H9 (cell line): ENCODE results near the gene CEP128. TPM values are rescaled to one million over a fixed set of nuclear protein-coding genes. Genes with fewer than 3 reads are reported as not detected.

Source experiments
- DNase-seq: peaks from one replicate; pipeline ENCODE4 v3.0.0-alpha.2; 2017
- H2AFZ ChIP-seq: one replicate; pipeline ENCODE4 v1.6.1; 2013; ENCODE audit warnings: mild to moderate bottlenecking, low read length, control low read depth, moderate library complexity
- H2AK5ac ChIP-seq: 2 replicates; pipeline ENCODE4 v1.6.1; 2013; ENCODE audit warnings: low read length, control low read depth, mixed read lengths; ENCODE audit not compliant: insufficient read length
- H2BK120ac ChIP-seq: one replicate; pipeline ENCODE4 v1.6.1; 2013; ENCODE audit warnings: low read depth, mild to moderate bottlenecking, low read length, control low read depth, inconsistent platforms; ENCODE audit not compliant: poor library complexity, severe bottlenecking
- H2BK12ac ChIP-seq: 2 replicates; pipeline ENCODE4 v1.6.1; 2013; ENCODE audit warnings: low read length, control low read depth, mixed read lengths, low read depth; ENCODE audit not compliant: insufficient read length
- H2BK15ac ChIP-seq: 2 replicates; pipeline ENCODE4 v1.6.1; 2013; ENCODE audit warnings: low read depth, low read length, control low read depth
- H2BK20ac ChIP-seq: one replicate; pipeline ENCODE4 v1.6.1; 2013; ENCODE audit warnings: low read depth, mild to moderate bottlenecking, low read length, control low read depth, inconsistent platforms; ENCODE audit not compliant: poor library complexity, severe bottlenecking
- H2BK5ac ChIP-seq: 2 replicates; pipeline ENCODE4 v1.6.1; 2013; ENCODE audit warnings: low read length, control low read depth, mixed read lengths; ENCODE audit not compliant: insufficient read length
- H3K14ac ChIP-seq: 2 replicates; pipeline ENCODE4 v1.6.1; 2013; ENCODE audit warnings: low read length, control low read depth; ENCODE audit not compliant: insufficient read depth
- H3K18ac ChIP-seq: 2 replicates; pipeline ENCODE4 v1.6.1; 2013; ENCODE audit warnings: low read depth, mild to moderate bottlenecking, mixed read lengths, low read length, control low read depth; ENCODE audit not compliant: insufficient read length
- H3K23ac ChIP-seq: 2 replicates; pipeline ENCODE4 v1.6.1; 2013; ENCODE audit warnings: low read length, control low read depth, mixed read lengths, low read depth; ENCODE audit not compliant: insufficient read length
- H3K23me2 ChIP-seq: 2 replicates; pipeline ENCODE4 v1.6.1; 2013; ENCODE audit warnings: low read depth, mild to moderate bottlenecking, mixed read lengths, low read length, control low read depth; ENCODE audit not compliant: insufficient read length, poor library complexity, severe bottlenecking
- H3K27ac ChIP-seq: 2 replicates; pipeline ENCODE4 v1.5.1; 2013; ENCODE audit warnings: low read length, control low read depth, mixed read lengths, low read depth; ENCODE audit not compliant: insufficient read length
- H3K27me3 ChIP-seq: 2 replicates; pipeline ENCODE4 v1.6.1; 2013; ENCODE audit warnings: low read length, control low read depth, inconsistent platforms; ENCODE audit not compliant: insufficient read depth
- H3K4ac ChIP-seq: 2 replicates; pipeline ENCODE4 v1.6.1; 2013; ENCODE audit warnings: low read depth, mild to moderate bottlenecking, control low read depth, inconsistent platforms, low read length, moderate library complexity
- H3K4me1 ChIP-seq: 2 replicates; pipeline ENCODE4 v1.6.1; 2013; ENCODE audit warnings: low read length, control low read depth, inconsistent platforms; ENCODE audit not compliant: insufficient read depth
- H3K4me2 ChIP-seq: 2 replicates; pipeline ENCODE4 v1.6.1; 2013; ENCODE audit warnings: low read length, control low read depth, mixed read lengths; ENCODE audit not compliant: insufficient read length, insufficient read depth
- H3K56ac ChIP-seq: 2 replicates; pipeline ENCODE4 v1.6.1; 2013; ENCODE audit warnings: low read depth, mild to moderate bottlenecking, mixed read lengths, low read length, control low read depth; ENCODE audit not compliant: insufficient read length
- H3K79me1 ChIP-seq: 2 replicates; pipeline ENCODE4 v1.6.1; 2013; ENCODE audit warnings: low read depth, mild to moderate bottlenecking, moderate library complexity, low read length, control low read depth, inconsistent platforms; ENCODE audit not compliant: insufficient read depth, poor library complexity, severe bottlenecking
- H3K79me2 ChIP-seq: 2 replicates; pipeline ENCODE4 v1.6.1; 2013; ENCODE audit warnings: low read length, control low read depth, inconsistent platforms; ENCODE audit not compliant: insufficient read depth
- H3K9ac ChIP-seq: 2 replicates; pipeline ENCODE4 v1.6.1; 2013; ENCODE audit warnings: low read length, control low read depth, mixed read lengths; ENCODE audit not compliant: insufficient read length; ENCODE audit errors: extremely low read depth
- H3K9me3 ChIP-seq: one replicate; pipeline ENCODE4 v1.6.1; 2013; ENCODE audit warnings: low read depth, low read length, inconsistent platforms; ENCODE audit not compliant: control insufficient read depth
- H3T11ph ChIP-seq: one replicate; pipeline ENCODE4 v1.6.1; 2013; ENCODE audit warnings: mild to moderate bottlenecking, low read length, control low read depth, inconsistent platforms
- H4K20me1 ChIP-seq: one replicate; pipeline ENCODE4 v1.6.1; 2013; ENCODE audit not compliant: control insufficient read depth, insufficient read length, insufficient read depth
- H4K5ac ChIP-seq: 2 replicates; pipeline ENCODE4 v1.6.1; 2013; ENCODE audit warnings: low read depth, mild to moderate bottlenecking, mixed read lengths, low read length, control low read depth; ENCODE audit not compliant: insufficient read length
- H4K8ac ChIP-seq: replicated peaks from 2 replicates; pipeline ENCODE4 v1.6.1; 2013; ENCODE audit warnings: low read length, control low read depth, mixed read lengths, low read depth; ENCODE audit not compliant: insufficient read length
- H4K91ac ChIP-seq: 2 replicates; pipeline ENCODE4 v1.6.1; 2013; ENCODE audit warnings: low read depth, mild to moderate bottlenecking, moderate library complexity, mixed read lengths, low read length, control low read depth; ENCODE audit not compliant: insufficient read length
- H3K27ac Mint-ChIP-seq, 3 experiments: 2 replicates in 2 of 3; 3 replicates in 1 of 3; pipeline ENCODE4 v1.8.0; 2020 to 2021; ENCODE audit warnings: mixed read lengths in 3 of 3, mild to moderate bottlenecking in 1 of 3, moderate library complexity in 1 of 3
- H3K27me3 Mint-ChIP-seq: 2 replicates; pipeline ENCODE4 v1.8.0; 2021; ENCODE audit warnings: low read depth, mild to moderate bottlenecking, moderate library complexity, mixed read lengths
- H3K36me3 Mint-ChIP-seq, 3 experiments: 2 replicates in 2 of 3; 3 replicates in 1 of 3; pipeline ENCODE4 v1.8.0; 2020 to 2021; ENCODE audit warnings: low read depth in 3 of 3, mixed read lengths in 3 of 3; ENCODE audit not compliant: insufficient read depth in 1 of 3
- H3K4me1 Mint-ChIP-seq, 2 experiments: 2 replicates each; pipeline ENCODE4 v1.8.0; 2020; ENCODE audit warnings: mixed read lengths in 2 of 2
- H3K4me3 Mint-ChIP-seq, 2 experiments: 2 replicates in 1 of 2; 3 replicates in 1 of 2; pipeline ENCODE4 v1.8.0; 2020 to 2021; ENCODE audit warnings: mild to moderate bottlenecking in 2 of 2, mixed read lengths in 2 of 2, moderate library complexity in 1 of 2
- H3K9me3 Mint-ChIP-seq, 2 experiments: 2 replicates in 1 of 2; 3 replicates in 1 of 2; pipeline ENCODE4 v1.8.0; 2020; ENCODE audit warnings: mild to moderate bottlenecking in 2 of 2, mixed read lengths in 2 of 2, moderate library complexity in 1 of 2
- CTCF ChIP-seq: fragments of 200-600 bp; sonication (generic); conservative IDR thresholded peaks from 3 replicates; pipeline ENCODE4 v1.8.0; 2021; ENCODE audit warnings: antibody characterized with exemption, mild to moderate bottlenecking
- WGBS: extraction: QIAGEN DNeasy Blood & Tissue Kit; methylation state at CpG from one replicate; pipeline ENCODE4 v1.1.7; 2013; ENCODE audit warnings: missing lambda C conversion rate, low lambda C conversion rate, mixed read lengths; ENCODE audit not compliant: insufficient read length; ENCODE audit errors: extremely low coverage; 5-methylcytosine and 5-hydroxymethylcytosine counted together
- total RNA-seq: library from RNA; stranded (reverse); gene quantifications from 2 replicates; pipeline ENCODE4 v1.2.1, GENCODE V29; 2021

The CEP128 gene
- total RNA-seq, 1 experiment from 2014 or later: 16.3 TPM

DNA sequence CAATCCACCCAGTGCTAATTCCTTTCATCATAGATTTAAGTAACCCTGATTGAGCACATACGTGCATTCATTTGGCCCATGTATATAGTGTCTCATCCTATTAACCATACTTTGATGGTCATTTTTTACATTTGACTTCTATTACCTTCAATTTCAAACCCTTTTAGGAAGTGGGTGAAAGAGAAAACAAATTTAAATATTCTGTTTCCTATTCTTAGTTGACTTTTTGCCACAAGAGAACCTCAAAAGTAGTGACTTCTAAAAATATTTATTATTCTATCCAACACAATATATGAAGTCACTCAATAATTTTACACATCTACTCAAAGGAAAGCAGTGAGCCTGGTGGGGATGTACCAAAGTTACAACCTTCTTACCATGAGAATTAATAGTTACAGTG, 164.9 kb downstream of the CEP128 start:
- Histone ChIP-seq H4K5ac (no peak overlapping the region), H2BK12ac (no peak overlapping the region), H2BK15ac (no peak overlapping the region), H3K4me2 (no peak overlapping the region), H2BK120ac (no peak overlapping the region), H3T11ph (no peak overlapping the region), H4K8ac (no peak overlapping the region), H3K18ac (no peak overlapping the region), H3K4ac (no peak overlapping the region), H3K9me3 (no peaks in the 10 kb centered on the region), H3K27me3 (no peaks in the 10 kb centered on the region), H3K14ac (no peak overlapping the region), H2BK20ac (no peak overlapping the region), H3K27ac (no peak overlapping the region), H4K20me1 (no peaks in the 10 kb centered on the region), H2BK5ac (no peak overlapping the region), H3K9ac (no peak overlapping the region), H2AFZ (no peak overlapping the region), H2AK5ac (no peak overlapping the region), H4K91ac (no peak overlapping the region), H3K79me2 (no peaks in the 10 kb centered on the region), H3K23me2 (no peaks in the 10 kb centered on the region), H3K4me1 (no peaks in the 10 kb centered on the region), H3K79me1 (no peaks in the 10 kb centered on the region), H3K23ac (no peak overlapping the region), H3K56ac (no peak overlapping the region)
- Mint-ChIP-seq H3K4me3 (no peak overlapping the region), H3K9me3 (no peaks in the 10 kb centered on the region), H3K36me3 (peaks cover 0 to 3% (median 0%) of the 10 kb centered on the region in 3 experiments; a peak in 1 of 7 replicates), H3K27me3 (no peaks in the 10 kb centered on the region), H3K27ac (no peak overlapping the region), H3K4me1 (peaks cover 3 to 4% of the 10 kb centered on the region in 2 experiments; a peak in 1 of 4 replicates)
- WGBS: no CpG with 5 or more reads among the region's 1 CpG
- no peak for DNase-seq
- no peak for TF ChIP-seq CTCF
